ENCODE measurements around the gene RTN4RL2.

DNA sequence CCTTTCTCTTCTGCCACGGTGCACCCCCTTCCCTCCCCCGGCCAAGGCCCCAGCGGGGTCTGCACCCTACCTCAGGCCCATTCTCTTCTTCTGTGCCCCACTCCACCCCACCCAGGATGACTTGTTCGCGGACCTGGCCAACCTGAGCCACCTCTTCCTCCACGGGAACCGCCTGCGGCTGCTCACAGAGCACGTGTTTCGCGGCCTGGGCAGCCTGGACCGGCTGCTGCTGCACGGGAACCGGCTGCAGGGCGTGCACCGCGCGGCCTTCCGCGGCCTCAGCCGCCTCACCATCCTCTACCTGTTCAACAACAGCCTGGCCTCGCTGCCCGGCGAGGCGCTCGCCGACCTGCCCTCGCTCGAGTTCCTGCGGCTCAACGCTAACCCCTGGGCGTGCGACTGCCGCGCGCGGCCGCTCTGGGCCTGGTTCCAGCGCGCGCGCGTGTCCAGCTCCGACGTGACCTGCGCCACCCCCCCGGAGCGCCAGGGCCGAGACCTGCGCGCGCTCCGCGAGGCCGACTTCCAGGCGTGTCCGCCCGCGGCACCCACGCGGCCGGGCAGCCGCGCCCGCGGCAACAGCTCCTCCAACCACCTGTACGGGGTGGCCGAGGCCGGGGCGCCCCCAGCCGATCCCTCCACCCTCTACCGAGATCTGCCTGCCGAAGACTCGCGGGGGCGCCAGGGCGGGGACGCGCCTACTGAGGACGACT lies 15.9 kb downstream of the RTN4RL2 start:
- TF ChIP-seq, protein P1, sequence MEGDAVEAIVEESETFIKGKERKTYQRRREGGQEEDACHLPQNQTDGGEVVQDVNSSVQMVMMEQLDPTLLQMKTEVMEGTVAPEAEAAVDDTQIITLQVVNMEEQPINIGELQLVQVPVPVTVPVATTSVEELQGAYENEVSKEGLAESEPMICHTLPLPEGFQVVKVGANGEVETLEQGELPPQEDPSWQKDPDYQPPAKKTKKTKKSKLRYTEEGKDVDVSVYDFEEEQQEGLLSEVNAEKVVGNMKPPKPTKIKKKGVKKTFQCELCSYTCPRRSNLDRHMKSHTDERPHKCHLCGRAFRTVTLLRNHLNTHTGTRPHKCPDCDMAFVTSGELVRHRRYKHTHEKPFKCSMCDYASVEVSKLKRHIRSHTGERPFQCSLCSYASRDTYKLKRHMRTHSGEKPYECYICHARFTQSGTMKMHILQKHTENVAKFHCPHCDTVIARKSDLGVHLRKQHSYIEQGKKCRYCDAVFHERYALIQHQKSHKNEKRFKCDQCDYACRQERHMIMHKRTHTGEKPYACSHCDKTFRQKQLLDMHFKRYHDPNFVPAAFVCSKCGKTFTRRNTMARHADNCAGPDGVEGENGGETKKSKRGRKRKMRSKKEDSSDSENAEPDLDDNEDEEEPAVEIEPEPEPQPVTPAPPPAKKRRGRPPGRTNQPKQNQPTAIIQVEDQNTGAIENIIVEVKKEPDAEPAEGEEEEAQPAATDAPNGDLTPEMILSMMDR (IDR thresholded peaks at IDR 0.05), result no peak
- peak in 1 of 3 donors; percentile 17 for TF ChIP-seq POLR2AphosphoS5 (IDR thresholded peaks at IDR 0.05)
